Measurements from ENCODE around the gene TOM1L2. TPM values are rescaled to one million over a fixed set of nuclear protein-coding genes. Genes with fewer than 3 reads are reported as not detected.
A peak's percentile ranks its signal among the peaks of the same experiment; 100 is the strongest.
"Not testable (repeated sequence)": the region's sequence is repeated elsewhere in the genome, so short reads cannot be mapped to it uniquely, and the experiment has no call there.

TOM1L2 gene
- polyA plus RNA-seq, 3 donors = 34.9 to 53.2 (median 37.3) TPM

GRCh38 chr17:17954079-17954478 is 18.1 kb downstream of the TOM1L2 start:
- no peak for DNase-seq (ENCODE audit: extremely low read depth in 1 of 11, low read depth in 9 of 11, low spot score in 4 of 11)

DNA sequence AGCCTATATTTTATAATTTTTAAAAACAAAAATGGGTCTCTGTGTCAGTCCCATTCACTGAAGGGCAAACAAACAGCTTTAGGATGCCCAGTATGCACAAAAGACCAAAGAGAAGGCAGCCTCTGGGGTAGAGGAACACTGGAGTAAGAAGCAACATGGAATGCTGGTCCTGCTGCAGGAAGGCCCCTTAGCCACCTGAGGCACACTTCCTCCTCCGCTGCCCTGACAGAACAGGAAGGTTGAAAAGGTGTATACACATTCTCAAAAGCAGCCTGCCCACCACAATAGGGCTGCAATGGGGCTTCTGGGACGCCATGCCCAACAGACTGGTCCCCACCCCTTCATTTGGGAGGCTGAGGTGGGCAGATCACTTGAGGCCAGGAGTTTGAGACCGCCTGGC is 19.5 kb downstream of the TOM1L2 start:
- DNase-seq (ENCODE audit: extremely low read depth in 1 of 11, low read depth in 9 of 11, low spot score in 4 of 11) = no peak

- no peak for DNase-seq (ENCODE audit: extremely low read depth in 1 of 11, low read depth in 9 of 11, low spot score in 4 of 11)
Observed at GRCh38 chr17:17951524-17951923, 20.7 kb downstream of the TOM1L2 start.

DNA sequence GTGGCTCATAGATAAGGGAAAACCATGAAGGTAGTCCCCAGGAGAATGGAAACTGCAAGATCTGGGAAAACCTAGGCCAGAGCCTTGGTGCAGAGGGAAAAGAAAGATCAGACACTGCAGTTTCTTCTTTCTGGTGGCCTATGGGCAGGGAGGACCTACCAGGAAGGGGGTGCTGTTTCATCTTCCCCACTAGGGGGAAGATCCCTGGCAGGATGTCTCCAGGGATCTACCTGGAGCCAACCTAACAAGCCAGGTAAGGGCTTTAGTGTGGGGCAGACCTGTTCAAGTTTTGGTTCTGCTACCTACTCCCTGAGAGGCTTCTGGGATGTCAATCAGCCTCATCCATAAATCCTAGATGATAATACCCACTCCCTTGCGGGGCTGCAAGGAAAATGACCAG is 21.4 kb downstream of the TOM1L2 start:
- DNase-seq (ENCODE audit: extremely low read depth in 1 of 11, low read depth in 9 of 11, low spot score in 4 of 11) = no peak

DNA sequence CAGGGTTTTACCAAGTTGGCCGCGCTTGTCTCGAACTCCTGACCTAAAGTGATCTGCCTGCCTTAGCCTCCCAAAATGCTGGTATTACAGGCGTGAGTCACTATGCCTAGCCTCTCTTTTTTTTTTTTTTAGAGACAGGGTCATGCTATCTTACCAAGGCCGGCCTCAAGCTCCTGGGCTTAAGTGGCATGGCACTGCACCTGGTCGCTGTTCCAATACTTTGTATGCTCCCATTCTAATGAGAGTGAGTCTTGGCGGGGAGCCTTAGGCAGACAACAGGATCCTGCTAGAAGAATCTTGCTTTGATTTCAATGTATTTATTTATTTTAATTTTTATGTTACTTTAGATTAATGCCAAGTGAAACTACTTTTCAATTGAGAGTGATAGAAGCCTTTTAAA is 21.9 kb downstream of the TOM1L2 start:
- DNase-seq (ENCODE audit: extremely low read depth in 1 of 11, low read depth in 9 of 11, low spot score in 4 of 11) = no peak

DNA sequence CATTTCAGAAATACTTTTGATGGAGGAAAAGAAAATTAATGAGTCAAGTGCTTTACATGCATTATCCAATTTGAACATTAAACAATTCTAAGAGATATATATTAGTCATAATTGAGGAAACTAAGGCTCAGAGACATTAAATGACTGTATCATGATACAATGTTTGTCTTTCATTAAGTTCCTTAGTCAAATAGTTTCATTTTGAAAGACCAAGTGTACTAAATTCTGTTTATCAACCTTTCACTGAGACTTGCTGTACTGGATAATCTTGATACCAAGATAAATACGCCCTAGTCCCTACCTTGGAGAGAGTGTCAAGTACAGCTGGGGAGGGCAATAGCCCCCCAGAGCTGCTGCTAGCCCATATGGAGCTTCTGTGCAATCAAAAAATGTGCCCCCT is 24.2 kb downstream of the TOM1L2 start:
- no peak for DNase-seq (ENCODE audit: extremely low read depth in 1 of 11, low read depth in 9 of 11, low spot score in 4 of 11)

- DNase-seq (ENCODE audit: extremely low read depth in 1 of 11, low read depth in 9 of 11, low spot score in 4 of 11) = no peak
Observed at GRCh38 chr17:17947309-17947708, 24.9 kb downstream of the TOM1L2 start.

DNA sequence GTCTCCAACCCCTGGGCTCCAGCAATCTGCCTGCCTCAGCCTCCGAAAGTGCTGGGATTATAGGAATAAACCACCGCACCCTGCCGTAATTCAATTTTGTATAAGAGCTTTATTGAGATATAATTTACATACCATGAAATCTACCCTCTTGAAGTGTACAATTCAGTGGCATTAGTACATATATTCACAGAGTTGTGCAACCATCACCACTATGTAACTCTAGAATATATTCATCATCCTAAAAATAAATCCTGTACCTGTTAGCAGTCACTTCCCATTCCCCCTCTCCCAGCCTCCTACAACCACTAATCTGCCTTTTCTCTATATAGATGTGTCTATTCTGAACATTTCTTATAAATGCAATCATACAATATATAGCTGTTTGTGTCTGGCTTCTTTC is 26.1 kb downstream of the TOM1L2 start:
- no peak for DNase-seq (ENCODE audit: extremely low read depth in 1 of 11, low read depth in 9 of 11, low spot score in 4 of 11)

DNA sequence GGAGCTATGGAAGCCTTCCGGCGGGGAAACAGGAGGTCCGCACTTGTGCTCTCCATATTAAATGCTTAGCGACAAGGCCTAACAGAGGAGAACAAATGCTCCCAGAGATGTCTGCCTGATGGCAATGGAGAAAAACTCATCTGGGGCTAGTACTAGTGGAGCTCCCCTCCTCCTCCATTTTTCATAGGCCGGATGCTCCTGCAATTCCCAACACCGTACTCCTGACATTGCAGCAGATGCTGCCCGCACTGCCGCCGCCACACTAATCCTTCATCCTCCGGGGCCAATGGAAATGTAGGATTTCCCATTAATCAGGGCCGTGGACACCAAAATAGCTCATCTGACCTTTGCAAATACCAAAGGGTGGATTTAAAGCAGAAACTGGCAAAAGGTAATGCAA is 27.5 kb downstream of the TOM1L2 start:
- DNase-seq (ENCODE audit: extremely low read depth in 1 of 11, low read depth in 9 of 11, low spot score in 4 of 11) = no peak

DNA sequence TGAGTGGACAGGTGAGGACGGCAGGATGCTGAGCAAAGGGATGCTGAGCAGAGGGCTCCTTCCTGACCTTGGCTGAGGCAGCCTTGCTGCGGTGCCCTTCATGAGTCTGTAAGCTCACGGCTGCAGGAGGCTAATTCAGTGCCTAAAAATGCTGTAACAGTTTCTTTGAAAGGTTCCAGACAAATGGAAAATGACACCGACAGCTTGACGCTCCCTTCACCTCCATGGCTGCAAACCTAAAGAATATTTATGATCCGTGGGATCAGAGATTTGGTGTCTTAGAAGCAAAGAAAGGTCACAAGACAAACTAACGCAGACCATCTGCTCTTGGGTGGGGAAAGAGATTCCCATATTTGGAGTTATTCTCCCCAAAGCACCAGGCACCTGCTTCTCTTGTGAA is 28.0 kb downstream of the TOM1L2 start:
- DNase-seq (ENCODE audit: extremely low read depth in 1 of 11, low read depth in 9 of 11, low spot score in 4 of 11) = no peak

DNA sequence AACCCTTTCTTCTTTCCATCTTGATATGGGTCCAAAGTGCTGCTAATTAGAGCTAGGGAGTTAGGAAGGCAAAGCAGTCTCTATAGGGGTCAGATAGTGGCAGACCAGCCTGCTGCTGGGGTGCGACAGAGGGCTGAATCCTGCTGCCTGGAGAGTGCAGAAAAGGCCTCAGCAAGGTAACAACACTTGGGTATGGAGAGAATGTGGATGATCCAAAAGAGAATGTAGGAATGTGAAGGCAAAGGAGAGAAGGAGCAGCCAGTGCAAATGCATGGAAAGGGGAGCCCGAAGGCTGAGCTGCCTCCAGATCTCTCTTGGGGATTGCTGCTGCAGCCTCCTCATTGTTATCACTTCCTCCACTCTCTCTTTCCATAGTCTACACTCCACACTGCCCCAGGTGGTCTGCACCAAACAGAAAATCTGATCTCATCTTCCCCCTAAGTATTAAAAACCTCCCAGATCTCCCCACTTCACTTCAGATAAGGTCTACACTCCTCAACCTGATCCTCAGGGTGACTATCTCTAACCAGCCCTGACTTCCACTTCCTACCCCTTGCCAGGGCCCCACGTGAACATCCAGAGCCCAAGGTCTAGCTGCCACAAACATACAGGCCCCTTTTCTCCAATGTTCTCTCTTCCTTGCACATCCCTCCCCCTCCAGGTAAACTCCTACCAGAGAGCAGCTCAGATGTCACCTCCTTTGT is 28.8 kb downstream of the TOM1L2 start:
- no peak for DNase-seq (ENCODE audit: extremely low read depth in 1 of 11, low read depth in 9 of 11, low spot score in 4 of 11)

GRCh38 chr17:17942846-17943245 is 29.4 kb downstream of the TOM1L2 start:
- DNase-seq (ENCODE audit: extremely low read depth in 1 of 11, low read depth in 9 of 11, low spot score in 4 of 11) = no peak

GRCh38 chr17:17941015-17941414 is 31.2 kb downstream of the TOM1L2 start:
- no peak for DNase-seq (ENCODE audit: extremely low read depth in 1 of 11, low read depth in 9 of 11, low spot score in 4 of 11)

DNA sequence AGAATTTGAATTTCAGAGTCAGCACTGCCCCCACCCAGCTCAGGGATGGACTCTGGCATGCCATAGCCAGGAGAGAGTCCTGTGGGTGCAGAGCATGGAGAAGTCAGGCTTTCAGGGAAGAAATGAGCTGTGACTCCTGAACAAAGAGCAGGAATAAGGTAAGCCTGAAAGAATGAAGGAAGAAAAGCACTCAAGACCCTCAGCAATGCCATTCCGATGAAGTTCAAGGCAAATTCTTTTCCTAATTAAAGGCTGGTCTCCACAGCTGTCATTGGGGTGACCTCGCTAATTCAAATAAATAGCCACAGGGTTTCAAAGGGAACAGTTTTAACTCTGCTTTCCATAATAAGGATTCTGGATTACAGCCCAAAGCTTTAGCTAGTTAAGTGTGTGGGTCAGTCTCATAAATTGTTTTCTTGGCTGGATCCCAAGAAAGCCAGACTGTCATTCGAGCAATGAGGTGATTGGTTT is 31.7 kb downstream of the TOM1L2 start:
- peak in 3 of 11 donors; percentile 64 to 71 (median 64) for DNase-seq (ENCODE audit: extremely low read depth in 1 of 11, low read depth in 9 of 11, low spot score in 4 of 11)

GRCh38 chr17:17939941-17940340 is 32.3 kb downstream of the TOM1L2 start:
- DNase-seq (ENCODE audit: extremely low read depth in 1 of 11, low read depth in 9 of 11, low spot score in 4 of 11) = not testable (repeated sequence)

GRCh38 chr17:17938388-17939107 is 33.7 kb downstream of the TOM1L2 start:
- no peak for DNase-seq (ENCODE audit: extremely low read depth in 1 of 11, low read depth in 9 of 11, low spot score in 4 of 11)

GRCh38 chr17:17937958-17938357 is 34.2 kb downstream of the TOM1L2 start:
- no peak for DNase-seq (ENCODE audit: extremely low read depth in 1 of 11, low read depth in 9 of 11, low spot score in 4 of 11)

DNA sequence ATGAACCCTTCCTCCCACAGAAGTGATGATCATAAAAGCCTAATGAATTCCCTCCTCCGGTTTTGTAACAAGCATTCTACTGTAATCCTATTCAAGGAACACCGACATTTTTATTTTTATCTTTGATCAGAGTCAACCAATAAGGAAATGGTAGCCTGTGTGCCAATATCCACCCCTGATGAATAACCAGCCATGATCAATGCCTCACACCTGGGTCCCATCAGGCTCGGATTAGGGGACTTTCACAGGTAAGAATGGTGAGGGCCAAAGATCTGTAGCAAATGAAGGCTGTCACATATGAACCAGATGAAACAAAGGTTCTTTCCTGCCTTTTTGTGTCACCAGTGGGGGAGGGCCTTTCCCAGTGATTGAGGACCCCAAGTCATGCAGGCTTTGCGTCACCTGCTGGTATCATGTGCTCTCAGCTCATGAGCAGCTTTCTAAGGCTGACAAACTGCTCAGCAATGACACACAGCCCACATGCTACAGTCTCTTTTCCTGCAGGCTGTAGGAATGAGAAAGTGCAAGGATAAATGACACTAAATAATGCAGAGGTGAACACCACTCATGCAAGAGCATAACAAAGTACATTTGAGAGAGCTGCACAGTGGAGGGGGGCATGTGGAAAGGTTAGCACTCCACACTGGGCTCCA is 34.9 kb downstream of the TOM1L2 start:
- no peak for DNase-seq (ENCODE audit: extremely low read depth in 1 of 11, low read depth in 9 of 11, low spot score in 4 of 11)

DNA sequence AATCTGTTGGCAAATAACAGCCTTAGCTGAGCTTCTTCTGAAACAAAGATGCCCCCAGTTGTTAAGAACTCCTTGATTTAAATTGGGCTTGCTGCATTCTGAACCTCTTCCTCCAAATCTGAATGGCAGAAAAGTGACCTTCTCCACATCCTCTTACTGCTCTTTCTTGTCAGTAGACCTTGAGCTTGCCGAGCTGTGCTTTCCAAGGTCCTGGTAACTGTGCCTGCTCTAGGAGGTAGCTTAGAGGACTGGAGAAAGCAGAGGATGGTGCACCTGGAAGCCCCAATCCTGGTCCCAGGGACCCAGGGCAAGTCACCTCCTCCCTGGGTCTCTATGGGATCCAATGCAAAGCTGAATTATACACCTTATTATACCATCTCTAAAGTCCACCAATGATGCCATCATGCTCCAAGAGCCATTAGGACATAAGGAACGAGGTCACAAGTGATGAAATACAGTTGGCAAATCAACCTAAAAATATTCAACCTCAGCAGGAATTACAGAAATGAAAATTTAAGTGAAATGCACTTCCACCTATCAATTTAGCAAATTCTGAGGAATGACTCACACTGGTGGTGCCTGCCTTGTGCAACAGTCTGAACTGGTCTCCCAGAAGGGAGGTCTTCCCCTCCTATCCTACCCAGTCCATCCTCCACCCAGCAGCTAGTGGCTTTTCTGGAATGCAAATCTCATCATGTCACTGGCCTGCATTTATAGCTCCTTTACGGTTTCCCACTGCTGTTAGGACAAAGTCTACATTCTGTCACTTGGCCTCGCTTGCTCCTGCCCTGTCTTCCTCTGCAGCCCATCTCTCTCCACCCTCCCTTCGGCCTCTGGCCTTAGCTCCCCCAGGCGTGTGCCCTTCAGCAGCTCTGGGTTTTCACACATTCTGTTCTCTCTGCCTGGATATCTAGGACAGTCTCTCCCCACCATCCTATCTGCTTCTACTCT is 36.6 kb downstream of the TOM1L2 start:
- DNase-seq (ENCODE audit: extremely low read depth in 1 of 11, low read depth in 9 of 11, low spot score in 4 of 11) = no peak
